ENCODE results near the gene ARSG. TPM values are rescaled to one million over a fixed set of nuclear protein-coding genes. Genes with fewer than 3 reads are reported as not detected.

Gene ARSG
- total RNA-seq, 4 donors from 2014 or later, result 1.4 to 8.2 (median 2.6) TPM

GRCh38 chr17:68429881-68430280, 138.6 kb downstream of the ARSG start:
- ATAC-seq (ENCODE audit: low FRiP score) (no peak), DNase-seq (ENCODE audit: low spot score) (no peak)
- no peak for TF ChIP-seq CTCF (IDR thresholded peaks at IDR 0.05)

- DNase-seq (ENCODE audit: low spot score) (no peak), ATAC-seq (ENCODE audit: low FRiP score) (no peak)
- TF ChIP-seq CTCF (IDR thresholded peaks at IDR 0.05), result no peak
Observed at GRCh38 chr17:68431045-68431608, 139.8 kb downstream of the ARSG start.

- DNase-seq (ENCODE audit: low spot score) (no peak), ATAC-seq (ENCODE audit: low FRiP score) (no peak)
- no peak for TF ChIP-seq CTCF (IDR thresholded peaks at IDR 0.05)
Observed at GRCh38 chr17:68431661-68432071, 140.4 kb downstream of the ARSG start.

- no peak for DNase-seq (ENCODE audit: low spot score)
- no peak for ATAC-seq (ENCODE audit: low FRiP score)
- TF ChIP-seq CTCF (IDR thresholded peaks at IDR 0.05), result no peak
Observed at GRCh38 chr17:68432086-68432864, 141.0 kb downstream of the ARSG start.

GRCh38 chr17:68433211-68433610, 141.9 kb downstream of the ARSG start:
- no peak for TF ChIP-seq CTCF (IDR thresholded peaks at IDR 0.05)
- DNase-seq (ENCODE audit: low spot score) (no peak), ATAC-seq (ENCODE audit: low FRiP score) (no peak)

- no peak for DNase-seq (ENCODE audit: low spot score)
Observed at GRCh38 chr17:68433911-68434508, 142.7 kb downstream of the ARSG start.

More at GRCh38 chr17:68433911-68434508, 142.7 kb downstream of the ARSG start:
- no peak for ATAC-seq (ENCODE audit: low FRiP score)
- TF ChIP-seq CTCF (IDR thresholded peaks at IDR 0.05), result no peak

All from omental fat pad (tissue), 4 donors.